NK-92 (cell line): ENCODE results near the gene ZNF562.

ENCODE experiments used
- DNase-seq: peaks from one replicate; lab custom pipeline; 2025; ENCODE audit not compliant: unreplicated experiment; lab: John Stamatoyannopoulos, UW

ZNF562 gene

GRCh38 chr19:9644472-9644871 lies 30.4 kb downstream of the ZNF562 start:
- no peak for DNase-seq

GRCh38 chr19:9641810-9642209 lies 33.1 kb downstream of the ZNF562 start:
- no peak for DNase-seq

GRCh38 chr19:9640956-9641355 lies 33.9 kb downstream of the ZNF562 start:
- DNase-seq, result no peak

GRCh38 chr19:9636018-9636417 lies 38.9 kb downstream of the ZNF562 start:
- no peak for DNase-seq

- DNase-seq, result no peak
These were observed 47.0 kb downstream of the ZNF562 start for GRCh38 chr19:9627856-9628255.

- no peak for DNase-seq
These were observed 52.4 kb downstream of the ZNF562 start for GRCh38 chr19:9622531-9622930.

- DNase-seq, result peak; percentile 45
These were observed 53.5 kb downstream of the ZNF562 start, which contains the start of gene ZNF561 for GRCh38 chr19:9621156-9622037. TSS of gene ZNF561 (minus strand) at chr19:9621232. CDS start at chr19:9619456, 1,776 bp downstream.

- no peak for DNase-seq
These were observed 54.1 kb downstream of the ZNF562 start for GRCh38 chr19:9620842-9621155.

- DNase-seq, result no peak
These were observed 59.1 kb downstream of the ZNF562 start for GRCh38 chr19:9615844-9616243.

- no peak for DNase-seq
These were observed 64.3 kb downstream of the ZNF562 start for GRCh38 chr19:9610484-9611113.

GRCh38 chr19:9608912-9609311 lies 66.0 kb downstream of the ZNF562 start:
- no peak for DNase-seq

- no peak for DNase-seq
These were observed 77.9 kb downstream of the ZNF562 start for GRCh38 chr19:9597027-9597426.
